Kidney epithelial cell (primary cell): ENCODE results near the gene DUOXA1. TPM values are rescaled to one million over a fixed set of nuclear protein-coding genes. Genes with fewer than 3 reads are reported as not detected.
"Not testable (repeated sequence)": the region's sequence is repeated elsewhere in the genome, so short reads cannot be mapped to it uniquely, and the experiment has no call there.

ENCODE experiments used
- DNase-seq: peaks from one replicate; pipeline ENCODE4 v3.0.0-alpha.2; 2010; ENCODE audit warnings: low read depth
- H3K27me3 ChIP-seq: 2 replicates; pipeline ENCODE4 v1.6.0; 2011; ENCODE audit warnings: low read length; ENCODE audit not compliant: control insufficient read depth, insufficient read depth
- H3K36me3 ChIP-seq: 2 replicates; pipeline ENCODE4 v1.5.1; 2011; ENCODE audit warnings: low read length; ENCODE audit not compliant: control insufficient read depth, insufficient read depth
- H3K4me3 ChIP-seq: 2 replicates; pipeline ENCODE4 v1.5.1; 2011; ENCODE audit warnings: low read depth, mild to moderate bottlenecking, control low read depth, low read length
- total RNA-seq: library from RNA; depleted of rRNA; stranded (reverse); fragments of >200 nt; gene quantifications from 2 replicates; pipeline ENCODE4 v1.2.3, GENCODE V29; 2015

The DUOXA1 gene
- total RNA-seq, 1 donor from 2014 or later: not detected

DNA sequence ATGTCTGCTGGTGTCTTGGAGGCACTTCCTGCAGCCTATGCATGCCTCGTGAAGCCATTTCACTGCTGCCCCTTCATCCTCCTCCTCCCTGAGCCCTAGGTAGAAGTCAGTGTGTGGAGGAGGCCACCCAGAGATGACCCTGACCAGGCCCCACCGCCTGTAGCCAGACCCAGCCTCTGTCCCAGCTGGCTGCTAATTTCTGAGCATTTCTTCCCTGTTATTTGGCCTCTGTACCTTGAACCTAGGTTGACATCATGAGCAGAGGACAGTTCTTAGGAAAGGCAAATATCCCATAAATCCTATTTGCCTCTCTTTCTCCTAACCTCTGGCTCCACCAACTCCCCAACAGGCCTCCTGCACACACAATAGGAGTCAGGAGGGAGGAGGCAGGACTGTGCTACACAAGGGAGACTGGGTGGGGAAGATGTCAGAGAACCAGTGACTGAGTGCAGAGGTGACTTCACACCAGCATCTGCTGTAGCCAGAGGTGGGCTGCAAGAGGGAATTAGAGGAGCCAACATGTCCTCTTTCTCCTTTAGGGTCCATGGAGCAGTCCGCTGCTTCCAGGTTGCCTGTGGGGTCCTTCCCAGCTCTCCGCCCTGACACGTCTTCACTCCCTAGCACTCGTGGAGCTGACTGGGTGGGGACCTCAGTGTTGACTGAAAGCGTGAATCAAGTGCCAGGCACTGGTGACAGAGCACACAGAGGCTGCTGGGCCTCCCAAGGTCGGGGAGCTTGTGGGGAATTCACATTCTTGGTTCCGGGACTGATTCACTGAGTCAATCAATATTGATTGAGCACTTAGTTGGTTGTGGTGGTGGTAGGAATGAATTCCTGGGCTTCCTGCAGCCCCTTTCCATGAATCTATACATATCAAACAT lies 54.0 kb downstream of the DUOXA1 start:
- not testable (repeated sequence) for H3K4me3 ChIP-seq, DNase-seq, H3K27me3 ChIP-seq, H3K36me3 ChIP-seq

DNA sequence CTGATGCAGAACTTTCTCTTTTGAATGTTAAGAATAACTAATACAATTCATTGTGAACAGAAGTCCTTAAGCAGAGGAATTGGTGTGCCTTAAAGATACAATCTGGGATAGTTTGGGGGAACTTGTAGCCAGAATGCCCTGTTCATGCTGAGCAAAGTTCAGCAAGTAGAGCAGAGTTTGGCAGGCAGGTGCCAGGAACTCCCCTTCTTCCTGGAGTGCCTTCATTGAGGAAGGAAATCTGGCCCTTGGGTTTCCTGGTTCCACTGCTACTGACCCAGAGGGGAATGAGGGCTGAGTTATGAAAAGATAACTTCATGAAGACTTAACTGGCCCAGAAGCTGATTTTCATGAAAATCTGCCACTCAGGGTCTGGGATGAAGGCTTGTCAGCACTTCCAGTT lies 56.1 kb downstream of the DUOXA1 start:
- DNase-seq, H3K4me3 ChIP-seq, H3K27me3 ChIP-seq, H3K36me3 ChIP-seq: not testable (repeated sequence)

DNA sequence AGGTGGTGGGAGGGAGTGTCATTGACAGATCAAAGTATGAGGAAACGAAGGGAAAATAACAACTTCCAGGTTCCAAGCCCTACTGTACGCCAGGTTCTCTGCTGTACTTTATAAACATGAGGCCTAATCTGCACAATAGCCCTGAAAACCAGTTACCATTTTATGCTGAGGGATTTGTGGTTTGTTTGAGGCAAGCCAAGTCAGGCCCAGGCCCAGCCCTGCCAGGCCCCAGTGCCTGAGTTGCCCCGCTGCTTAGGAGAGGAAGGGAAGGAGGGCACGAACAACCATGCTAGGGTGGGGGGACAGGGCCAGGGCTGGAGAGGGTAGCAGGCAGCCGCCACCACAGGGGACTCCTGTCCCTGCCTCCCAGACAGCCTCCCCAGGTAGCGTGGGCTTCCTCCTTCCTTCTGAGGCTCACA lies 59.7 kb downstream of the DUOXA1 start:
- H3K36me3 ChIP-seq, H3K27me3 ChIP-seq, DNase-seq, H3K4me3 ChIP-seq: not testable (repeated sequence)

Other genes starting within 250 kb of the DUOXA1 start
- not detected in 2 replicates for gene TERB2, start 173.2 kb downstream of the DUOXA1 start, total RNA-seq
- 30.2 and 44.0 TPM in 2 replicates for gene SORD, start 106.7 kb downstream of the DUOXA1 start, total RNA-seq
- gene DUOX2, start 15.7 kb downstream of the DUOXA1 start, total RNA-seq: 0.08 and 0.14 TPM in 2 replicates
- not detected in 2 replicates for gene DUOXA2, start 15.6 kb downstream of the DUOXA1 start, total RNA-seq
- gene DUOX1, start 115 bp upstream of the DUOXA1 start, total RNA-seq: 4.1 and 6.6 TPM in 2 replicates
- gene SHF, start 58.1 kb upstream of the DUOXA1 start, total RNA-seq: 0.89 and 1.6 TPM in 2 replicates
- gene SLC28A2, start 122.4 kb upstream of the DUOXA1 start, total RNA-seq: not detected in 2 replicates
- gene GATM, start 248.7 kb upstream of the DUOXA1 start, total RNA-seq: 8.7 and 12.1 TPM in 2 replicates